Osteocyte (in vitro differentiated cells): ENCODE data around the gene SMIM14. TPM values are rescaled to one million over a fixed set of nuclear protein-coding genes. Genes with fewer than 3 reads are reported as not detected.
"Not testable (repeated sequence)": the region's sequence is repeated elsewhere in the genome, so short reads cannot be mapped to it uniquely, and the experiment has no call there.

Experiments used
- DNase-seq: peaks from one replicate; pipeline ENCODE4 v3.0.0; 2021; ENCODE audit warnings: mixed read lengths; ENCODE audit not compliant: unreplicated experiment; ENCODE audit errors: extremely low spot score
- H3K27ac Mint-ChIP-seq: one replicate; pipeline ENCODE4 v1.8.0; 2021; ENCODE audit warnings: mild to moderate bottlenecking, mixed read lengths; ENCODE audit not compliant: unreplicated experiment
- H3K27me3 Mint-ChIP-seq: one replicate; pipeline ENCODE4 v1.8.0; 2021; ENCODE audit warnings: mixed read lengths; ENCODE audit not compliant: unreplicated experiment
- H3K36me3 Mint-ChIP-seq: one replicate; pipeline ENCODE4 v1.8.0; 2021; ENCODE audit warnings: mixed read lengths; ENCODE audit not compliant: unreplicated experiment
- H3K4me1 Mint-ChIP-seq: one replicate; pipeline ENCODE4 v1.8.0; 2021; ENCODE audit warnings: mixed read lengths; ENCODE audit not compliant: unreplicated experiment
- H3K4me3 Mint-ChIP-seq: one replicate; pipeline ENCODE4 v1.8.0; 2021; ENCODE audit warnings: mild to moderate bottlenecking, moderate library complexity, mixed read lengths; ENCODE audit not compliant: unreplicated experiment
- H3K9me3 Mint-ChIP-seq: one replicate; pipeline ENCODE4 v1.8.0; 2021; ENCODE audit warnings: mixed read lengths; ENCODE audit not compliant: unreplicated experiment
- total RNA-seq: library from RNA; stranded (reverse); gene quantifications from 2 replicates; pipeline ENCODE4 v1.2.1, GENCODE V29; 2021
- TF ChIP-seq, protein P1 (sequence below): fragments of 200-600 bp; sonication (generic); IDR thresholded peaks from 2 replicates; pipeline ENCODE4 v1.5.0; 2021; ENCODE audit warnings: antibody characterized with exemption, mild to moderate bottlenecking, moderate library complexity

SMIM14 gene
- total RNA-seq, 1 donor from 2014 or later: 67.1 TPM

DNA sequence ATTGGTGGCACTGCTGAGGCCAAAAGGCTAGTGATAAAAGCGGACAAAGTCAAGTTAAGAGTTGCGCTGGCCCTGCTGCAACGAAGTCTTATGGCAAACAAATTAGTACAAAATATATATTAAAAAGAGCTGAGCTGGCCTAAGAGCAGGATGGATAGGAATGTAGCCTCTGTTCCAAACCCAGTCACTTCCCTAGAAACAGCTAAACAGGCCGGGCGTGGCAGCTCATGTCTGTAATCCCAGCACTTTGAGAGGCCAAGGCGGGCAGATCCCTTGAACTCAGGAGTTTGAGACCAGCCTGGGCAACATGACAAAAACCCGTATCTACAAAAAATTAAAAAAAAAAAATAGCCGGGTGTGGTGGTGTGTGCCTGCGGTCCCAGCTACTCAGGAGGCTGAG, 79.0 kb downstream of the SMIM14 start:
- H3K27me3 Mint-ChIP-seq: no peaks in the 10 kb centered on the region
- H3K4me3 Mint-ChIP-seq: no peak overlapping the region
- H3K36me3 Mint-ChIP-seq: peaks cover 28% of the 10 kb centered on the region
- TF ChIP-seq, protein P1, sequence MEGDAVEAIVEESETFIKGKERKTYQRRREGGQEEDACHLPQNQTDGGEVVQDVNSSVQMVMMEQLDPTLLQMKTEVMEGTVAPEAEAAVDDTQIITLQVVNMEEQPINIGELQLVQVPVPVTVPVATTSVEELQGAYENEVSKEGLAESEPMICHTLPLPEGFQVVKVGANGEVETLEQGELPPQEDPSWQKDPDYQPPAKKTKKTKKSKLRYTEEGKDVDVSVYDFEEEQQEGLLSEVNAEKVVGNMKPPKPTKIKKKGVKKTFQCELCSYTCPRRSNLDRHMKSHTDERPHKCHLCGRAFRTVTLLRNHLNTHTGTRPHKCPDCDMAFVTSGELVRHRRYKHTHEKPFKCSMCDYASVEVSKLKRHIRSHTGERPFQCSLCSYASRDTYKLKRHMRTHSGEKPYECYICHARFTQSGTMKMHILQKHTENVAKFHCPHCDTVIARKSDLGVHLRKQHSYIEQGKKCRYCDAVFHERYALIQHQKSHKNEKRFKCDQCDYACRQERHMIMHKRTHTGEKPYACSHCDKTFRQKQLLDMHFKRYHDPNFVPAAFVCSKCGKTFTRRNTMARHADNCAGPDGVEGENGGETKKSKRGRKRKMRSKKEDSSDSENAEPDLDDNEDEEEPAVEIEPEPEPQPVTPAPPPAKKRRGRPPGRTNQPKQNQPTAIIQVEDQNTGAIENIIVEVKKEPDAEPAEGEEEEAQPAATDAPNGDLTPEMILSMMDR: no peak
- no peaks in the 10 kb centered on the region for H3K9me3 Mint-ChIP-seq
- peak overlapping the region; percentile 38 for H3K27ac Mint-ChIP-seq
- no peak for DNase-seq
- peaks cover 15% of the 10 kb centered on the region for H3K4me1 Mint-ChIP-seq

DNA sequence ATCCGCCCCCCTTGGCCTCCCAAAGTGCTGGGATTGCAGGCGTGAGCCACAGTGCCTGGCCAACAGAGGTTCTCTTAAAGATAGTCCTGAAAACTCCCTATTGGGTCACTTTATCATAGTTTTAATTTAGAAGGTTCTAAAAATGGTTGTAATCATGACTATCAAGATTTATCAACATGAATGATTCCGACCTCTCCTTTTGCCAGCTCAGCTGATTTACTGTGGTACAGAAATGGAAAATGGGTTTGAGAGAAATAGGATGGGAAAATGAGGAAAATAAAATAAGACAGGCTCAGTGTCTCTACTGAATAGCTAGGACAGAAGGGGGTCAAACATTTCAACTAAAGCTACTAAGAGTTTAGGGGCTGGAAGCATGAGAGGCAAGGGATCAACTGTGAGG, 83.2 kb downstream of the SMIM14 start:
- Mint-ChIP-seq H3K27ac (no peak overlapping the region), H3K4me3 (no peak overlapping the region), H3K36me3 (peaks cover 24% of the 10 kb centered on the region)

DNA sequence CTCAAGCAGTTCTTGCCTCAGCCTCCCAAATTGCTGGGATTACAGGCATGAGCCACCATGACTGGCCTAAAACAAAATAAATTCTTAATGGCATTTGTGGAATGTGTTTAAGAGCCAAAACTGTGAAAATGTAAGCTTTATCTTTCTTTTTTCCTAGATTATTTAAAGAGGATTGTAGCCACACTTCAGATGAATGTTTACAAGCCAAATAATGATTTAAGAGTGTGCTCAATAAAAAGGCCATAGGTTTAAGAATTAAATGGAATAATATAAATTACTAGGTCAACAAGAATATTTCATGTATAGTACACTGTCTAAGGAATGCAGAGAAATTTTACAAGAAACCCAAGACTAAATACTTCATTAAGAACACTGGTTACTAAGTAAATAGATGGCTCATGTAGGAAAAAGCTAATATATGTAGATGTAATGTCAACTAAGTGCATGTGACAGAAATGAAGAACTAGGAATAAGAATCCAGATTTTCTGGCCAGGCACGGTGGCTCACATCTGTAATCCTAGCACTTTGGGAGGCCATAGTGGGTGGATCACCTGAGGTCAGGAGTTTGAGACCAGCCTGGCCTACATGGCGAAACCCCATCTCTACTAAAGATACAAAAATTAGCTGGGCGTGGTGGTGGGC, 90.1 kb downstream of the SMIM14 start:
- Mint-ChIP-seq H3K36me3 (peaks cover 18% of the 10 kb centered on the region), H3K4me3 (no peak overlapping the region), H3K27me3 (no peaks in the 10 kb centered on the region), H3K9me3 (no peaks in the 10 kb centered on the region), H3K4me1 (peaks cover 15% of the 10 kb centered on the region), H3K27ac (peak overlapping the region; percentile 64)
- no peak for DNase-seq
- TF ChIP-seq, protein P1: no peak

More for the DNA sequence above, 83.2 kb downstream of the SMIM14 start:
- peaks cover 10% of the 10 kb centered on the region for H3K4me1 Mint-ChIP-seq
- DNase-seq: no peak
- H3K9me3 Mint-ChIP-seq: no peaks in the 10 kb centered on the region
- TF ChIP-seq, protein P1: no peak
- H3K27me3 Mint-ChIP-seq: no peaks in the 10 kb centered on the region

DNA sequence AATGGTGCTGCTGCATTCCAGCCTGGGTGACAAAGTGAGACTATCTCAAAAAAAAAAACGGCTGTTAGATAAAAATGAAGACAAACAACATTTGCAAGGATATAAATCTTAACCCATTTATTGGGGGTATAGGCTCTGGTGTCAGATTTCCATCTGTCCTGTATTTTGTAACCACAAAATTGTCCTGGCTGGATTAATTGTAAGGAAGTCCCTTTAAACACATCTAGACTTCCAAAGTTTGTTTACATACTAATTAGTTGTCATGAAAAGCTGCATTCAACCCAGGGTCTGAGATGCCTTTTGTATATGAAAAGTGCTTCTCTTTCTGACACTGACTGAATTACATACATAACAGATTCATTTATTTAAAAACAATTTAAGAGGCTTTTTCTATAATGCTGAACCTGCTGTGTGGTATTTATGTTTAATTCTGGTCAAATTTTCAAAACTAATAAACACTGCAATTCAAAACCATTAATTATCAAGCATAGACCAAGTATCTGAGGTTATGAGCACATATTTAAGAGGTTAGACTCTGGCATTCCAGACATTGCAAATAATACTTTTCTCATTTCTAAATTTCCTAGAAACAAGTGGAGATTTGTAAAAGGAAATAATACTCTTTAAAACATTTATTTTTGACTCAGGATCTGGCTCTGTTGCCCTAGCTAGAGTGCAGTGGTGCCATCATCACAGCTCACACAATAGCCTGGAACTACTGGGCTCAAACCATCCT, 93.9 kb downstream of the SMIM14 start:
- Mint-ChIP-seq H3K4me3 (no peak overlapping the region), H3K9me3 (no peaks in the 10 kb centered on the region), H3K27me3 (no peaks in the 10 kb centered on the region), H3K36me3 (peaks cover 15% of the 10 kb centered on the region), H3K4me1 (peaks cover 27% of the 10 kb centered on the region), H3K27ac (peak overlapping the region; percentile 10)
- TF ChIP-seq, protein P1: no peak
- no peak for DNase-seq

DNA sequence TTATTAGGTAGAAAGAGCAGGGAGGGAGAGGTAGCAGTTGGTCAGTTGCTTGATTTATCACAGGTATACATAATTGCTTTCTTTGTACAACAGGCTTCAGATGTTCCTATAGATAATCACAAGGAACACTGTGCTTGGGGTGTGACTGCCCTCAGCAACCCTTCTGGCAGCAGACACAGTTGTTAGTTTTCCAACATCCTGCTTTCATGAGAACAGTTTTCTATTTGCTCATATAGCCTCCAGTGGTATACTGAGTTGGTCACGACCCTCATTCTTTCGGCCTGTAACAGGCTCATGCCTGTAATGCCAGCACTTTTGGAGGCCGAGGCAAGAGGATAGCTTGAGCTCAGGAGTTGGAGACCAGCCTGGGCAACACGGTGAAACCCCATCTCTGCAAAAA, 94.6 kb downstream of the SMIM14 start:
- peaks cover 34% of the 10 kb centered on the region for H3K4me1 Mint-ChIP-seq
- H3K27me3 Mint-ChIP-seq, H3K4me3 Mint-ChIP-seq, DNase-seq, H3K9me3 Mint-ChIP-seq, H3K27ac Mint-ChIP-seq: not testable (repeated sequence)
- peaks cover 12% of the 10 kb centered on the region for H3K36me3 Mint-ChIP-seq
